MM.1S (cell line): ENCODE measurements around the gene SLC22A1.
"Not testable (repeated sequence)": the region's sequence is repeated elsewhere in the genome, so short reads cannot be mapped to it uniquely, and the experiment has no call there.

Experiments
- DNase-seq: peaks from one replicate; pipeline ENCODE4 v3.0.0-alpha.2; 2015
- H2AFZ ChIP-seq: fragments of 300-600 bp; sonication (generic); 2 replicates; pipeline ENCODE4 v1.6.0; 2016; ENCODE audit warnings: antibody characterized with exemption, low read length
- H3F3A ChIP-seq: fragments of 300-600 bp; sonication (generic); 2 replicates; pipeline ENCODE4 v1.6.1; 2016; ENCODE audit warnings: mild to moderate bottlenecking, antibody characterized with exemption, low read length, moderate library complexity, mixed read lengths; ENCODE audit not compliant: insufficient read depth
- H3K27ac ChIP-seq: fragments of 300-600 bp; sonication (generic); 2 replicates; pipeline ENCODE4 v1.5.1; 2016; ENCODE audit warnings: mild to moderate bottlenecking, low read length
- H3K27me3 ChIP-seq: fragments of 300-600 bp; sonication (generic); replicated peaks from 2 replicates; pipeline ENCODE4 v1.6.0; 2016; ENCODE audit warnings: low read length; ENCODE audit not compliant: insufficient read depth
- H3K36me3 ChIP-seq: fragments of 300-600 bp; sonication (generic); replicated peaks from 2 replicates; pipeline ENCODE4 v1.6.1; 2016; ENCODE audit warnings: mild to moderate bottlenecking, low read length, mixed read lengths; ENCODE audit not compliant: insufficient read depth
- H3K4me1 ChIP-seq: fragments of 300-600 bp; sonication (generic); 2 replicates; pipeline ENCODE4 v1.6.1; 2016; ENCODE audit warnings: low read length, mixed read lengths
- H3K4me2 ChIP-seq: fragments of 300-600 bp; sonication (generic); 2 replicates; pipeline ENCODE4 v1.6.0; 2016; ENCODE audit warnings: low read depth, low read length
- H3K4me3 ChIP-seq: fragments of 300-600 bp; sonication (generic); 2 replicates; pipeline ENCODE4 v1.5.1; 2016; ENCODE audit warnings: low read length, mixed read lengths
- H3K79me2 ChIP-seq: fragments of 300-600 bp; sonication (generic); 2 replicates; pipeline ENCODE4 v1.6.1; 2016; ENCODE audit warnings: mixed run types, low read length, mixed read lengths
- H3K9ac ChIP-seq: fragments of 300-600 bp; sonication (generic); 2 replicates; pipeline ENCODE4 v1.6.1; 2016; ENCODE audit warnings: low read length, mixed read lengths
- H3K9me2 ChIP-seq: fragments of 300-600 bp; sonication (generic); replicated peaks from 2 replicates; pipeline ENCODE4 v1.6.1; 2016; ENCODE audit warnings: mild to moderate bottlenecking, low read length, mixed read lengths; ENCODE audit not compliant: insufficient read depth
- H3K9me3 ChIP-seq: fragments of 300-600 bp; sonication (generic); replicated peaks from 2 replicates; pipeline ENCODE4 v1.6.1; 2016; ENCODE audit warnings: mild to moderate bottlenecking, low read length, mixed read lengths; ENCODE audit not compliant: insufficient read depth
- H4K20me1 ChIP-seq: fragments of 300-600 bp; sonication (generic); 2 replicates; pipeline ENCODE4 v1.6.1; 2016; ENCODE audit warnings: mild to moderate bottlenecking, low read length, moderate library complexity, mixed read lengths; ENCODE audit not compliant: insufficient read depth
- EZH2 ChIP-seq: fragments of 300-600 bp; sonication (generic); optimal IDR thresholded peaks from 2 replicates; pipeline ENCODE3; 2017; ENCODE audit warnings: low read depth, mild to moderate bottlenecking, antibody characterized with exemption, low read length, mixed read lengths
- EZH2phosphoT487 ChIP-seq: fragments of 300-600 bp; sonication (generic); IDR thresholded peaks from 2 replicates; pipeline ENCODE4 v1.6.1; 2018; ENCODE audit warnings: antibody characterized with exemption, low read length
- TF ChIP-seq, protein P1 (sequence below): fragments of 300-600 bp; sonication (generic); IDR thresholded peaks from 2 replicates; pipeline ENCODE4 v1.5.1; 2016; ENCODE audit warnings: antibody characterized with exemption, low read length, mixed read lengths

SLC22A1 gene

DNA sequence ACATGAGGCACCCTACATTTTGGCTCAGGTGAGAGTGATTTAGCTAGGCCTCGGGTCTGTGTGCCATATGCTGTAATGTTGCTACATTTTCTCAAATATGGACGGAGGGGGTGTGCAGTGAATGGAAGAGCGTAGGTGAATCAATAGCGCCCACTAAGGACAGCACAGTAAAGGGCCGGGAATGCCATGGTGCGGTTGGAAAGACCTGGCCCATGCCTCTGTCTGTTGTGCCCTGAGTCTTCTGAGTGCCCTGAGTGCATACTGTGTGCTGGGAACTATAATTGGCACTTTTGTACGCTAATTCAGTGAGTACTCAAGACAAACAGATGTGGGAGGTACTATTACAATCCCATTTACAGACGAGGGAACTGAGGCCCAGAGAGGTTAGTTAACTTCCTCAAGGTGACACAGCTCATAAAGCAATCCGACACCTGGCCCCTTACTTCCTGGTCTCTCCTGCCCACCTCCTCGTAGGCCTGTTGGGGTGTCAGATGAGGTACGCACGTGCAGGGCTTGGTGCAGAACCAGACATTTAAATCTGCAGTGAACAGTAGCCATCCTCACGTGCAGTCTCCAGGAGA is 17.3 kb downstream of the SLC22A1 start:
- Histone ChIP-seq H2AFZ (no peak overlapping the region), H3K9ac (no peak overlapping the region), H3K4me3 (no peak overlapping the region), H3K36me3 (no peaks in the 10 kb centered on the region), H3K27ac (no peak overlapping the region), H3K4me2 (no peak overlapping the region), H4K20me1 (no peaks in the 10 kb centered on the region), H3K9me3 (no peaks in the 10 kb centered on the region), H3K79me2 (no peaks in the 10 kb centered on the region), H3F3A (no peaks in the 10 kb centered on the region), H3K4me1 (no peaks in the 10 kb centered on the region), H3K9me2 (no peaks in the 10 kb centered on the region), H3K27me3 (no peaks in the 10 kb centered on the region)
- no peak for DNase-seq
- TF ChIP-seq, protein P1, sequence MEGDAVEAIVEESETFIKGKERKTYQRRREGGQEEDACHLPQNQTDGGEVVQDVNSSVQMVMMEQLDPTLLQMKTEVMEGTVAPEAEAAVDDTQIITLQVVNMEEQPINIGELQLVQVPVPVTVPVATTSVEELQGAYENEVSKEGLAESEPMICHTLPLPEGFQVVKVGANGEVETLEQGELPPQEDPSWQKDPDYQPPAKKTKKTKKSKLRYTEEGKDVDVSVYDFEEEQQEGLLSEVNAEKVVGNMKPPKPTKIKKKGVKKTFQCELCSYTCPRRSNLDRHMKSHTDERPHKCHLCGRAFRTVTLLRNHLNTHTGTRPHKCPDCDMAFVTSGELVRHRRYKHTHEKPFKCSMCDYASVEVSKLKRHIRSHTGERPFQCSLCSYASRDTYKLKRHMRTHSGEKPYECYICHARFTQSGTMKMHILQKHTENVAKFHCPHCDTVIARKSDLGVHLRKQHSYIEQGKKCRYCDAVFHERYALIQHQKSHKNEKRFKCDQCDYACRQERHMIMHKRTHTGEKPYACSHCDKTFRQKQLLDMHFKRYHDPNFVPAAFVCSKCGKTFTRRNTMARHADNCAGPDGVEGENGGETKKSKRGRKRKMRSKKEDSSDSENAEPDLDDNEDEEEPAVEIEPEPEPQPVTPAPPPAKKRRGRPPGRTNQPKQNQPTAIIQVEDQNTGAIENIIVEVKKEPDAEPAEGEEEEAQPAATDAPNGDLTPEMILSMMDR, result no peak

DNA sequence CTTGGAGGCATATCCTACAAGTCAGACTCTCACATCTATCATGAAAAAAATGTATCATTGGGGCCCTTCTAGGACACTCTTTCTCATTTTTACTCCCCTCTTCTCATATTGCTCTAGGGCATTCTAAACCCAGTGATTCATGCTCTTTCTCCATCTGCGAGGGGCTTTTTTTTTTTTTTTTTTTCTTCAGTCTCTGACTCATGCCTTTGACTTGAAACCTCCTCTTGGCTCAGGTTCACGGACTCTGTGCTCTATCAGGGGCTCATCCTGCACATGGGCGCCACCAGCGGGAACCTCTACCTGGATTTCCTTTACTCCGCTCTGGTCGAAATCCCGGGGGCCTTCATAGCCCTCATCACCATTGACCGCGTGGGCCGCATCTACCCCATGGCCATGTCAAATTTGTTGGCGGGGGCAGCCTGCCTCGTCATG is 17.8 kb downstream of the SLC22A1 start:
- TF ChIP-seq EZH2phosphoT487 (no peak), EZH2 (no peak)
- TF ChIP-seq, protein P1, result no peak
- Histone ChIP-seq H3K4me3 (no peak overlapping the region), H3K4me2 (no peak overlapping the region), H3K27me3 (no peaks in the 10 kb centered on the region), H3F3A (no peaks in the 10 kb centered on the region), H3K9me2 (no peaks in the 10 kb centered on the region), H3K36me3 (no peaks in the 10 kb centered on the region), H4K20me1 (no peaks in the 10 kb centered on the region), H3K27ac (no peak overlapping the region), H3K79me2 (no peaks in the 10 kb centered on the region), H3K4me1 (no peaks in the 10 kb centered on the region), H2AFZ (no peak overlapping the region), H3K9ac (no peak overlapping the region), H3K9me3 (no peaks in the 10 kb centered on the region)
- no peak for DNase-seq

DNA sequence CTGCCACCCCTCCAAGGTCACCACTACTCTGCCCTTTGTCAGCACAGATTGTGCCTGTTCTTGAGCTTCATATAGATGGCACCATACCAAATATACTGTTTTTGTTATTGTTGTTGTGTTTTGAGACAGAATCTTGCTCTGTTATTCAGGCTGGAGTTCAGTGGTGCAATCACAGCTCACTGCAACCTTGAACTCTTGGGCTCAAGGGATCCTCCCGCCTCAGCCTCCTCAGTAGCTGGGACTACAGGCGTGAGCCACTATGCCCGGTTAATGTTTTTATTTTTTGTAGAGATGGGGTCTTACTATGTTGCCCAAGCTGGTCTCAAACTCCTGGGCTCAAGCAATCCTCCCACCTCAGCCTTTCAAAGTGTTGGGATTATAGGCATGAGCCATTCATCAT is 18.9 kb downstream of the SLC22A1 start:
- not testable (repeated sequence) for DNase-seq, H3K4me3 ChIP-seq

DNA sequence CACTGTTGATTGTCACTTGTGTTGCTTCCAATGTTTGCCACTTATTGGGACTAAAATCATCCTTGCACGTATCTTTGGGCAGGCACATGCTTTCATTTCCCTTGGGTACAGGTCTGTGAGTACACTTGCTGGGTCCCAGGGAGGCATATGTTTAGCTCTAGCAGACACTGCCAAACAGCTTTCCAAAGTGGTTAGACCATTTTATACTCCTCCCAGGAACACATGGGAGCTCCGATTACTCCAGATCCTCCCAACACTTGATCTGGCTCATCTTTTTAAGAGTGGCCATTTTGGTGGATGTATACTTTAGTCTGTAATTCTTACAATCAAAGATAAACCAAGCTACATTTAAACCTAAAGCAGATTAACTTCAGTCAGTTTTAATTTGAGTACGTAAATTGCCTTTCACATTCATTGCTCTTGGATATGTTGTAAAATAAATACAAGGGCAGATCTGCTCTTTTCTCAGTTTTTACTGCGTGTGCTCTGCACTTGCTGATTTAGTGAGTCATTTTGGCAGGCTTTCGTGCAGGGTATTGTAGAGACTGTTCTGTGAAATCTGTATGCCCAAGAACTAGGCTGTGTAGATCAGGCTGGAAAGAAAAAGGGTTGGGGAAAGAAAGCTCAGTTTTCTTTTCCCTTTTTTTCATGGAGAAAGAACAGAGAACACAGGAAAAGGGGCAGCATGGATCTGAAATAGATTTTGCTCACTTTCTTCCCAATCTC is 19.5 kb downstream of the SLC22A1 start:
- no peaks in the 10 kb centered on the region for H3K36me3 ChIP-seq
- H2AFZ ChIP-seq, result no peak overlapping the region
- no peaks in the 10 kb centered on the region for H4K20me1 ChIP-seq
- H3K79me2 ChIP-seq, result no peaks in the 10 kb centered on the region
- H3K4me3 ChIP-seq, result no peak overlapping the region
- DNase-seq, result no peak
- no peaks in the 10 kb centered on the region for H3K27me3 ChIP-seq
- no peaks in the 10 kb centered on the region for H3K9me3 ChIP-seq
- no peak overlapping the region for H3K27ac ChIP-seq
- no peaks in the 10 kb centered on the region for H3K4me1 ChIP-seq
- no peaks in the 10 kb centered on the region for H3K9me2 ChIP-seq
- no peaks in the 10 kb centered on the region for H3F3A ChIP-seq
- no peak overlapping the region for H3K4me2 ChIP-seq
- H3K9ac ChIP-seq, result no peak overlapping the region
- no peak for TF ChIP-seq EZH2
- TF ChIP-seq EZH2phosphoT487, result no peak
- TF ChIP-seq, protein P1, result no peak

More for the DNA sequence above, 18.9 kb downstream of the SLC22A1 start:
- H3K4me1 ChIP-seq, H3K9me3 ChIP-seq, H3K79me2 ChIP-seq, H3F3A ChIP-seq, H4K20me1 ChIP-seq, H3K27me3 ChIP-seq, H3K4me2 ChIP-seq, H2AFZ ChIP-seq, H3K27ac ChIP-seq, H3K36me3 ChIP-seq, H3K9me2 ChIP-seq, H3K9ac ChIP-seq: not testable (repeated sequence)
